Nephron (organoid): Measurements from ENCODE around the gene KLHL21.

Experiments
- H3K27ac Mint-ChIP-seq, 3 experiments: 2 replicates each; pipeline ENCODE4 v1.8.0; 2020; ENCODE audit warnings: mixed read lengths in 3 of 3, mild to moderate bottlenecking in 2 of 3, moderate library complexity in 1 of 3
- H3K27me3 Mint-ChIP-seq: 2 replicates; pipeline ENCODE4 v1.8.0; 2021; ENCODE audit warnings: low read depth, mild to moderate bottlenecking, moderate library complexity, mixed read lengths
- H3K36me3 Mint-ChIP-seq: 2 replicates; pipeline ENCODE4 v1.8.0; 2020; ENCODE audit warnings: low read depth, mixed read lengths
- H3K4me1 Mint-ChIP-seq: 2 replicates; pipeline ENCODE4 v1.8.0; 2020; ENCODE audit warnings: mixed read lengths
- H3K4me3 Mint-ChIP-seq, 3 experiments: 2 replicates each; pipeline ENCODE4 v1.8.0; 2020; ENCODE audit warnings: mild to moderate bottlenecking in 3 of 3, mixed read lengths in 3 of 3, moderate library complexity in 2 of 3
- H3K9me3 Mint-ChIP-seq: 2 replicates; pipeline ENCODE4 v1.8.0; 2020; ENCODE audit warnings: mixed read lengths
- TF ChIP-seq, protein P1 (sequence below), 3 experiments: fragments of 200-600 bp; sonication (generic); IDR thresholded peaks; one replicate each; pipeline ENCODE4 v1.5.0; 2021; ENCODE audit warnings: antibody characterized with exemption in 3 of 3; ENCODE audit not compliant: unreplicated experiment in 3 of 3

Gene KLHL21

GRCh38 chr1:6627031-6627430, 24.4 kb upstream of the KLHL21 start:
- no peaks in the 10 kb centered on the region for H3K27me3 Mint-ChIP-seq
- TF ChIP-seq, protein P1, sequence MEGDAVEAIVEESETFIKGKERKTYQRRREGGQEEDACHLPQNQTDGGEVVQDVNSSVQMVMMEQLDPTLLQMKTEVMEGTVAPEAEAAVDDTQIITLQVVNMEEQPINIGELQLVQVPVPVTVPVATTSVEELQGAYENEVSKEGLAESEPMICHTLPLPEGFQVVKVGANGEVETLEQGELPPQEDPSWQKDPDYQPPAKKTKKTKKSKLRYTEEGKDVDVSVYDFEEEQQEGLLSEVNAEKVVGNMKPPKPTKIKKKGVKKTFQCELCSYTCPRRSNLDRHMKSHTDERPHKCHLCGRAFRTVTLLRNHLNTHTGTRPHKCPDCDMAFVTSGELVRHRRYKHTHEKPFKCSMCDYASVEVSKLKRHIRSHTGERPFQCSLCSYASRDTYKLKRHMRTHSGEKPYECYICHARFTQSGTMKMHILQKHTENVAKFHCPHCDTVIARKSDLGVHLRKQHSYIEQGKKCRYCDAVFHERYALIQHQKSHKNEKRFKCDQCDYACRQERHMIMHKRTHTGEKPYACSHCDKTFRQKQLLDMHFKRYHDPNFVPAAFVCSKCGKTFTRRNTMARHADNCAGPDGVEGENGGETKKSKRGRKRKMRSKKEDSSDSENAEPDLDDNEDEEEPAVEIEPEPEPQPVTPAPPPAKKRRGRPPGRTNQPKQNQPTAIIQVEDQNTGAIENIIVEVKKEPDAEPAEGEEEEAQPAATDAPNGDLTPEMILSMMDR (IDR thresholded peaks at IDR 0.05; ENCODE audit: unreplicated experiment in 3 of 3), result no peak
- H3K4me1 Mint-ChIP-seq, result peaks cover 26% of the 10 kb centered on the region
- peak overlapping the region; percentile 91 to 98 (median 98) for H3K4me3 Mint-ChIP-seq
- no peaks in the 10 kb centered on the region for H3K9me3 Mint-ChIP-seq
- peak overlapping the region in 2 of 3 experiments; percentile 73 to 82 for H3K27ac Mint-ChIP-seq
- peaks cover 48% of the 10 kb centered on the region for H3K36me3 Mint-ChIP-seq

DNA sequence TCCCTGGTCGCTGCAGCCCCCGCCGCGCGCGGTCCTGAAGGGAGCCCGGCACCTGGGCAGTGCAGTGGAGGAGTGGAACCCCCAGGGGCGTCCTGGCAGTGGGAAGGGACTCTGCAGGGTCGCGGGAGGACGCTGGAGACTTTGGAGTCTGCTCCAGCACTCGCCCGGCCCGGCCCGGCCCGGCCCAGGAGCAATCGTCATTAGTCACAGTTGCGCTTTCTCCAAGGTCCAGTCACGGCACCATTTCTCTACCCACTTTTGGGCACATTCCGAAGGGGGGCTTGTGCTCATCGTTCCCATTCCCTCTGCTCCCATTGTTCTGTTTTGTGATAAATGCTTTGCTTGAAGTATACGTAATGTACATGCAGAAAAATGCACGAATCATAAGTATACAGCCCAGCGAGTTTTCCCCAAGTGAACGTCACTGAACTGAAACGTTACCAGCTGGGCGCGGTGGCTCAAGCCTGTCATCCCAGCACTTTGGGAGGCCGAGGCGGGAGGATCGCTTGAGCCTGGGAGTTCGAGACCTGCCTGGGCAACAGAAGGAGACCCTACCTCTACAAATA, 23.0 kb upstream of the KLHL21 start:
- peak overlapping the region; percentile 88 to 96 (median 96) for H3K27ac Mint-ChIP-seq
- TF ChIP-seq, protein P1 (IDR thresholded peaks at IDR 0.05; ENCODE audit: unreplicated experiment in 3 of 3), result peak in 1 of 3 experiments; percentile 9
- H3K9me3 Mint-ChIP-seq, result no peaks in the 10 kb centered on the region
- no peaks in the 10 kb centered on the region for H3K27me3 Mint-ChIP-seq
- peaks cover 54% of the 10 kb centered on the region for H3K36me3 Mint-ChIP-seq
- H3K4me3 Mint-ChIP-seq, result peak overlapping the region; percentile 91 to 98 (median 98)
- peaks cover 26% of the 10 kb centered on the region for H3K4me1 Mint-ChIP-seq

DNA sequence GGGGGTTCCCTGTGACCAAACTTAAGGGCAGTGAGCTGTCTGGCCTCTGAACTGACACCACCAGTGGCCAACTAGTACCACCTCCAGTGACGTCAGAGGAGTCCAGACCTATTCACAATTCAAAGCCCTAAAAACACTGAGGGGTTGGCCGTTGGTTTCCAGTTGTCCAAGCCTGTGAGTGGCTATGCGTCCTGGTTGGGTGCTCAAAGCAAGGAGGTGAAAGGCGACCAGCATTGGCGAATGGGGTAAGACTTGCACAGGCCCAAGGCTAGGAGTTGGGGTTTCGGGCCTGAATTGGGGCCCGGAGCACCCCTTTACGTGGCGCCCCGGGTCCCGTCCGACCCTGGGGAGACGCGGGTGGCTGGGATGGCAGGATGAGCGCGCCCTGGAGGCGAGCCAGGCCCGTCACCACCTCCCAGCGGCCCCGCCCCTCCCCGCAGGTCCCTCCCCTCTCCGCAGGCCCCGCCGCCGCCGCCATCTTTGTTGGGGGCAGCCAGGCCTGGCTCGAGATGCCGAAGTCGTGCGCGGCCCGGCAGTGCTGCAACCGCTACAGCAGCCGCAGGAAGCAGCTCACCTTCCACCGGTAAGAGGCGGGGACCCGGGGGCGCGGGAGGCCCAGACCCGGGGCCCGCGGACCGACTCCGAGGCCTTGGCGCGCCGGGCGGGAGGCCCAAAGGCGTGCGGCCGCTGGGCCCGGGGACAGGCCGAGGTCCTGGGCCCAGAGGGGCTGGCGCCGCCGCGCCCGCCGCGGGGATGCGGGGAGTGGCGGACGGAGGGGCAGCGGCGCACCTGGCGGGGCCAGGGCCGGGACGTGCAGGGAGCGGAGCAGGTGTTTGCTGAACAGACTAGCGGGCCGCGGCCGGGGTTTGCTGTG, 22.3 kb upstream of the KLHL21 start, which contains the start of gene THAP3:
Gene THAP3 (plus strand): TSS at position 159 of the 874 bp plus-strand sequence. CDS start 351 bp downstream, at position 510.
- peaks cover 55% of the 10 kb centered on the region for H3K36me3 Mint-ChIP-seq
- H3K27me3 Mint-ChIP-seq, result no peaks in the 10 kb centered on the region
- peak within 1 kb of the TSS; percentile 88 to 96 (median 96) for H3K27ac Mint-ChIP-seq
- TF ChIP-seq, protein P1 (IDR thresholded peaks at IDR 0.05; ENCODE audit: unreplicated experiment in 3 of 3), result peak in 1 of 3 experiments; percentile 36
- H3K9me3 Mint-ChIP-seq, result no peaks in the 10 kb centered on the region
- H3K4me3 Mint-ChIP-seq, result peak within 1 kb of the TSS; percentile 91 to 98 (median 98)
- H3K4me1 Mint-ChIP-seq, result peaks cover 26% of the 10 kb centered on the region

DNA sequence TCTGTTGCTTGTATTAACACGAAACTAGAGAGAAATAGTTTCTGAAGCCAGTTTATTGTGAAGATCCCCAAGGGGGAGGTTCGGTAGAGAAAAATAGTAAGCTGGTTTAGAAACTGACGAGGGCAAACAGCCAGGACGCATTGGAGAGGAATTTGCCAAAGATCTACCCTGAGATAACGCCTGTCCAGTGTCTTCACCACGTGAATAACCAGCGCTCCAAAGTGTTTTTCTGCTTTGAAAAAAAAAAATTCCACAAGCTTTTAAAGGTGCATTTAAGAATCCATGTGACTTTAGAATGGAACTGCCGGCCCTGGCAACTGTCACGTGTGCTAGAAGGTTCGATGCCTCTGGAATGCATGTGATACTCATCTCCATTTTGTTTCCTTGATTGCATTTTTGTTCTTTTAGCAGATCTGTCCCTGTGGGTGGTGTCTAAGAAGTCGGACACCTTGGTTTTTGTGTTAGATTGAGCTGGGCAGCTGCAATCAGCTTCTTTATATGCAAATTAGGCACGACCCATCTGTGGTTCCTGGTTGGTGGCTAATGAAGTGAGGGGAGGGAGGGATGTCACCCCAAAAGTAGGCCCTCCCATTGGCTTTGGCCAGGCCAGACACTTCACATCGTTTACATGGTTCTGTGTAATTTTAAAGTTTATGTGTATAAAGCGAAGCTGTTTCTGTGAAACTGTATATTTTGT, 20.7 kb upstream of the KLHL21 start:
- Mint-ChIP-seq H3K27me3 (no peaks in the 10 kb centered on the region), H3K9me3 (no peaks in the 10 kb centered on the region), H3K27ac (peak overlapping the region; percentile 17 to 69 (median 62))

DNA sequence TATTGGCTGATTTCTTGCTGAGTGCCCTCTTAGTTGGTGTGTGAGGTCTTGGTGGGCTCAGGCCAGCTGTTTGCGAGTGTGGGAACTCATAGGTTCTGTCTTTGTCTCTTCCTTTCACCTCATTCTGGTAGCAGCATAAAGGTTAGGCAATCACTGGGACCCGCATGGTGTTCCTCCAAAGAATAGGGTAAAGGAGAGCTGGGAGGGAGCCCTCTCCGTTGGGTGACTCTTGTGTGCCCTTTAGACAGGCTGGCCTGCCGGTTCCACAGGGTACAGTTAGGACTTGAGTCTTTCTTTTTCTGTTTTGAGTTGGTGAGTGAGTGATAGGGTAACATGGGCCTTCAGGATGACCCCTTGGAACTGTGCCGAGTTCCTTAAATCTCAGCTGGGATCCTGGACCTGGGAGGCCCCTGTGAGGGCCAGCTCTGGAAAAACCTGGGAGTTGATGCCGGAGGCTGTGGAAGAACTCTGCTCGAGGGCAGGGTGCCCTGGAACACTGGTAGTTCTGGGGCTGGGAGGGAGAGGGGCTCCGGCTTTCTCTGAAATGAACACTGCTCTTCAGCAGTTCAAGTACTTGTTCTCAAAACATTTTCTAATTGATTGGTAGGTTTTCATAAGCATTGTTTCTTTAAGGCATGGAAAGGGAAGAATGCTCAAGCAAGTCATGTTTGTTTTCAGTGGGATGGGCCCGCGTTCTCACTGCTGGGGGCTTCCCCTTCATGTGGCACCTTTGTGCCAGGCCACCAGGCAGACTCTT, 19.9 kb upstream of the KLHL21 start:
- Mint-ChIP-seq H3K27ac (peak overlapping the region in 2 of 3 experiments; percentile 52 to 62), H3K36me3 (peaks cover 55% of the 10 kb centered on the region)
- TF ChIP-seq, protein P1 (IDR thresholded peaks at IDR 0.05; ENCODE audit: unreplicated experiment in 3 of 3), result no peak

More for the DNA sequence above, 20.7 kb upstream of the KLHL21 start:
- TF ChIP-seq, protein P1 (IDR thresholded peaks at IDR 0.05; ENCODE audit: unreplicated experiment in 3 of 3), result no peak
- peak overlapping the region; percentile 50 to 63 (median 57) for H3K4me3 Mint-ChIP-seq
- peaks cover 26% of the 10 kb centered on the region for H3K4me1 Mint-ChIP-seq
- H3K36me3 Mint-ChIP-seq, result peaks cover 59% of the 10 kb centered on the region

More for the DNA sequence above, 19.9 kb upstream of the KLHL21 start:
- Mint-ChIP-seq H3K9me3 (no peaks in the 10 kb centered on the region), H3K4me1 (peaks cover 21% of the 10 kb centered on the region), H3K27me3 (no peaks in the 10 kb centered on the region), H3K4me3 (peak overlapping the region; percentile 40 to 63 (median 44))
